HG03108 (cell line): ENCODE measurements around the gene MPRIP.
A peak's percentile ranks its signal among the peaks of the same experiment; 100 is the strongest.
"Not testable (repeated sequence)": the region's sequence is repeated elsewhere in the genome, so short reads cannot be mapped to it uniquely, and the experiment has no call there.

Experiments used
- ATAC-seq: cut with Tn5 transposase; IDR thresholded peaks from one replicate; pipeline ENCODE4 v1.9.1; 2021; ENCODE audit warnings: moderate library complexity; ENCODE audit not compliant: unreplicated experiment

MPRIP gene

GRCh38 chr17:17180741-17181525 lies 138.7 kb downstream of the MPRIP start:
- no peak for ATAC-seq

GRCh38 chr17:17181666-17182597 lies 139.7 kb downstream of the MPRIP start:
- peak; percentile 36 for ATAC-seq

GRCh38 chr17:17182598-17183136 lies 140.4 kb downstream of the MPRIP start:
- no peak for ATAC-seq

- ATAC-seq = no peak
Observed at GRCh38 chr17:17183744-17184143, 141.5 kb downstream of the MPRIP start.

- not testable (repeated sequence) for ATAC-seq
Observed at GRCh38 chr17:17184985-17185757, 142.9 kb downstream of the MPRIP start.

GRCh38 chr17:17186051-17186450 lies 143.8 kb downstream of the MPRIP start:
- ATAC-seq = no peak

GRCh38 chr17:17186551-17187505 lies 144.6 kb downstream of the MPRIP start:
- no peak for ATAC-seq

- no peak for ATAC-seq
Observed at GRCh38 chr17:17188586-17188985, 146.3 kb downstream of the MPRIP start.

GRCh38 chr17:17189559-17189958 lies 147.3 kb downstream of the MPRIP start:
- ATAC-seq = no peak

GRCh38 chr17:17190188-17190587 lies 147.9 kb downstream of the MPRIP start:
- ATAC-seq = no peak

GRCh38 chr17:17191346-17191792 lies 149.1 kb downstream of the MPRIP start:
- no peak for ATAC-seq

GRCh38 chr17:17191961-17192381 lies 149.7 kb downstream of the MPRIP start:
- no peak for ATAC-seq

- not testable (repeated sequence) for ATAC-seq
Observed at GRCh38 chr17:17195466-17195865, 153.2 kb downstream of the MPRIP start.

- ATAC-seq = no peak
Observed at GRCh38 chr17:17196776-17197175, 154.5 kb downstream of the MPRIP start.

- ATAC-seq = no peak
Observed at GRCh38 chr17:17198281-17198680, 156.0 kb downstream of the MPRIP start.

- no peak for ATAC-seq
Observed at GRCh38 chr17:17200311-17200710, 158.1 kb downstream of the MPRIP start.

GRCh38 chr17:17200831-17201230 lies 158.6 kb downstream of the MPRIP start:
- no peak for ATAC-seq

- ATAC-seq = no peak
Observed at GRCh38 chr17:17201271-17201670, 159.0 kb downstream of the MPRIP start.

GRCh38 chr17:17201907-17202306 lies 159.7 kb downstream of the MPRIP start:
- no peak for ATAC-seq
